ENCODE measurements around the gene REX1BD. TPM values are rescaled to one million over a fixed set of nuclear protein-coding genes. Genes with fewer than 3 reads are reported as not detected.

REX1BD gene
- total and polyA plus RNA-seq, 2 of the 13 experiments (the other 11 are each of a cell fraction or from before 2014, with no cell fraction given) = 7.5 to 25.4 TPM

DNA sequence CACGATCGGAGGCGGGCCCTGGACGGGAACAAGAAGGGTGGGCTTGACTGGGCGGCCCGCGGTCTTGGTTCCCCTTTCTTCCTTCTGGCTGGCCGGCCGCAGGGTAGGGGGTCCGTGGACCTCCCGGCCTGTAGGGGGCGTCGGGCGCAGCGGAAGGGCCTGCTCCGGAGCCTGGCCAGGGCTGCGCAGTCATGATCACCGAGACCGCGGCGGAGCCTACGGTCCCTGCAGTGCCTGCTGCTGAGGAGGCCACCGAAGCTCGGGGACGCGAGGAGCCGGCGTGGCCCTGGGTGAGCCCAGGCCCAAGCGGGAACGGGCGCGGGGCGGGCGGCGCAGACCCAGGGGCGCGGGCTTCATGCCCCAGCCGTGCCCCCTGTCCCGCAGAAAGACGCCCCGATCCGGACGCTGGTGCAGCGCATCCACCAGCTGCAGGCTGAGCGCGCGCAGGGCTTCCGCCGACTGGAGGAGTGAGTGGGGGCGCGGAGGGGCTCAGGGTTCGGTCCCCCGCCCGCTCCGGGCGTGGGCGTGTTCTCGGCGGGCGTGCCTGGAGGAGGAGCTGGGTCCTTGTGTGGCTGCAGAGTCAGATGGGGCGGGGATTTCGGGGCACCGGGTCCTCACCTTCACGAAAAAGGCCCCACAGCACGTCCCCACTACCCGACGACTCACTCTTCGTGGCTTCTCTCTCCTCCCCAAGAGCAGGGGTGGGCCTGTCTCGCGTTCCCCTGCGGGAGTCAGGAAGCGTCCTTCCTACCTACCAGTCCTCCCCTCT lies at the start of gene REX1BD (continued):
- TF ChIP-seq, protein P1, sequence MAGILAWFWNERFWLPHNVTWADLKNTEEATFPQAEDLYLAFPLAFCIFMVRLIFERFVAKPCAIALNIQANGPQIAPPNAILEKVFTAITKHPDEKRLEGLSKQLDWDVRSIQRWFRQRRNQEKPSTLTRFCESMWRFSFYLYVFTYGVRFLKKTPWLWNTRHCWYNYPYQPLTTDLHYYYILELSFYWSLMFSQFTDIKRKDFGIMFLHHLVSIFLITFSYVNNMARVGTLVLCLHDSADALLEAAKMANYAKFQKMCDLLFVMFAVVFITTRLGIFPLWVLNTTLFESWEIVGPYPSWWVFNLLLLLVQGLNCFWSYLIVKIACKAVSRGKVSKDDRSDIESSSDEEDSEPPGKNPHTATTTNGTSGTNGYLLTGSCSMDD (CRISPR knock-in tag; IDR thresholded peaks at IDR 0.05) = no peak
- no peak for TF ChIP-seq PHB2 (IDR thresholded peaks at IDR 0.05; ENCODE audit: partially characterized antibody)
- TF ChIP-seq MIER3 (CRISPR knock-in tag; IDR thresholded peaks at IDR 0.05; ENCODE audit: borderline replicate concordance) = peak; percentile 75; the same call in 1 of the 2 replicates
- no peak; the same call in 1 of the 2 replicates for TF ChIP-seq NAIF1 (CRISPR knock-in tag; IDR thresholded peaks at IDR 0.05; ENCODE audit: borderline replicate concordance)
- TF ChIP-seq STAG1 (CRISPR knock-in tag; IDR thresholded peaks at IDR 0.05) = peak; percentile 52
- no peak for TF ChIP-seq ATF1 (CRISPR knock-in tag; IDR thresholded peaks at IDR 0.05)
- TF ChIP-seq MEIS2 (CRISPR knock-in tag; IDR thresholded peaks at IDR 0.05) = 0 out of 2 replicates have a peak, but pooled peaks have one; percentile 33
- peak; percentile 52; the same call in 1 of the 2 replicates for TF ChIP-seq YEATS2 (CRISPR knock-in tag; IDR thresholded peaks at IDR 0.05; ENCODE audit: borderline replicate concordance)
- 0 out of 2 replicates have a peak, but pooled peaks have one; percentile 18 for TF ChIP-seq KDM6A (CRISPR knock-in tag; IDR thresholded peaks at IDR 0.05; ENCODE audit: low read depth)
- peak; percentile 86; the same call in 1 of the 2 replicates for TF ChIP-seq ZNF451 (CRISPR knock-in tag; IDR thresholded peaks at IDR 0.05)
- peak; percentile 31; the same call in 1 of the 2 replicates for TF ChIP-seq ZNF234 (CRISPR knock-in tag; conservative IDR thresholded peaks at IDR 0.05)
- peak; percentile 65 for TF ChIP-seq ELF1 (CRISPR knock-in tag; IDR thresholded peaks at IDR 0.05)
- TF ChIP-seq ZNF773 (CRISPR knock-in tag; IDR thresholded peaks at IDR 0.05; ENCODE audit: borderline replicate concordance) = 0 out of 2 replicates have a peak, but pooled peaks have one; percentile 46
- TF ChIP-seq, protein P2, sequence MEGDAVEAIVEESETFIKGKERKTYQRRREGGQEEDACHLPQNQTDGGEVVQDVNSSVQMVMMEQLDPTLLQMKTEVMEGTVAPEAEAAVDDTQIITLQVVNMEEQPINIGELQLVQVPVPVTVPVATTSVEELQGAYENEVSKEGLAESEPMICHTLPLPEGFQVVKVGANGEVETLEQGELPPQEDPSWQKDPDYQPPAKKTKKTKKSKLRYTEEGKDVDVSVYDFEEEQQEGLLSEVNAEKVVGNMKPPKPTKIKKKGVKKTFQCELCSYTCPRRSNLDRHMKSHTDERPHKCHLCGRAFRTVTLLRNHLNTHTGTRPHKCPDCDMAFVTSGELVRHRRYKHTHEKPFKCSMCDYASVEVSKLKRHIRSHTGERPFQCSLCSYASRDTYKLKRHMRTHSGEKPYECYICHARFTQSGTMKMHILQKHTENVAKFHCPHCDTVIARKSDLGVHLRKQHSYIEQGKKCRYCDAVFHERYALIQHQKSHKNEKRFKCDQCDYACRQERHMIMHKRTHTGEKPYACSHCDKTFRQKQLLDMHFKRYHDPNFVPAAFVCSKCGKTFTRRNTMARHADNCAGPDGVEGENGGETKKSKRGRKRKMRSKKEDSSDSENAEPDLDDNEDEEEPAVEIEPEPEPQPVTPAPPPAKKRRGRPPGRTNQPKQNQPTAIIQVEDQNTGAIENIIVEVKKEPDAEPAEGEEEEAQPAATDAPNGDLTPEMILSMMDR (CRISPR knock-in tag; IDR thresholded peaks at IDR 0.05) = peak; percentile 97
- no peak; the same call in none of the 2 replicates for TF ChIP-seq ZNF557 (CRISPR knock-in tag; IDR thresholded peaks at IDR 0.05)
- TF ChIP-seq ZNF713 (CRISPR knock-in tag; IDR thresholded peaks at IDR 0.05) = peak; percentile 89; the same call in 1 of the 2 replicates
- TF ChIP-seq, protein P3, sequence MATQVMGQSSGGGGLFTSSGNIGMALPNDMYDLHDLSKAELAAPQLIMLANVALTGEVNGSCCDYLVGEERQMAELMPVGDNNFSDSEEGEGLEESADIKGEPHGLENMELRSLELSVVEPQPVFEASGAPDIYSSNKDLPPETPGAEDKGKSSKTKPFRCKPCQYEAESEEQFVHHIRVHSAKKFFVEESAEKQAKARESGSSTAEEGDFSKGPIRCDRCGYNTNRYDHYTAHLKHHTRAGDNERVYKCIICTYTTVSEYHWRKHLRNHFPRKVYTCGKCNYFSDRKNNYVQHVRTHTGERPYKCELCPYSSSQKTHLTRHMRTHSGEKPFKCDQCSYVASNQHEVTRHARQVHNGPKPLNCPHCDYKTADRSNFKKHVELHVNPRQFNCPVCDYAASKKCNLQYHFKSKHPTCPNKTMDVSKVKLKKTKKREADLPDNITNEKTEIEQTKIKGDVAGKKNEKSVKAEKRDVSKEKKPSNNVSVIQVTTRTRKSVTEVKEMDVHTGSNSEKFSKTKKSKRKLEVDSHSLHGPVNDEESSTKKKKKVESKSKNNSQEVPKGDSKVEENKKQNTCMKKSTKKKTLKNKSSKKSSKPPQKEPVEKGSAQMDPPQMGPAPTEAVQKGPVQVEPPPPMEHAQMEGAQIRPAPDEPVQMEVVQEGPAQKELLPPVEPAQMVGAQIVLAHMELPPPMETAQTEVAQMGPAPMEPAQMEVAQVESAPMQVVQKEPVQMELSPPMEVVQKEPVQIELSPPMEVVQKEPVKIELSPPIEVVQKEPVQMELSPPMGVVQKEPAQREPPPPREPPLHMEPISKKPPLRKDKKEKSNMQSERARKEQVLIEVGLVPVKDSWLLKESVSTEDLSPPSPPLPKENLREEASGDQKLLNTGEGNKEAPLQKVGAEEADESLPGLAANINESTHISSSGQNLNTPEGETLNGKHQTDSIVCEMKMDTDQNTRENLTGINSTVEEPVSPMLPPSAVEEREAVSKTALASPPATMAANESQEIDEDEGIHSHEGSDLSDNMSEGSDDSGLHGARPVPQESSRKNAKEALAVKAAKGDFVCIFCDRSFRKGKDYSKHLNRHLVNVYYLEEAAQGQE (IDR thresholded peaks at IDR 0.05; ENCODE audit: borderline replicate concordance in 1 of 2, low read depth in 1 of 2, low read length in 2 of 2) = 0 out of 4 replicates have a peak, but pooled peaks of 1 of the 2 experiments have one; percentile 38
- peak; percentile 21; the same call in 1 of the 2 replicates for TF ChIP-seq KLF6 (CRISPR knock-in tag; IDR thresholded peaks at IDR 0.05)
- TF ChIP-seq ZNF564 (CRISPR knock-in tag; IDR thresholded peaks at IDR 0.05) = 0 out of 2 replicates have a peak, but pooled peaks have one; percentile 27
- no peak; the same call in 1 of the 2 replicates for TF ChIP-seq NRL (CRISPR knock-in tag; IDR thresholded peaks at IDR 0.05; ENCODE audit: borderline replicate concordance)
- no peak for TF ChIP-seq FOXC1 (CRISPR knock-in tag; IDR thresholded peaks at IDR 0.05; ENCODE audit: borderline replicate concordance)
- no peak for TF ChIP-seq ZBTB20 (CRISPR knock-in tag; IDR thresholded peaks at IDR 0.05; ENCODE audit: borderline replicate concordance, low read depth)
- no peak for TF ChIP-seq ZNF724P (CRISPR knock-in tag; IDR thresholded peaks at IDR 0.05; ENCODE audit: borderline replicate concordance)
- peak; percentile 77; the same call in 1 of the 2 replicates for TF ChIP-seq RFXAP (CRISPR knock-in tag; IDR thresholded peaks at IDR 0.05; ENCODE audit: borderline replicate concordance)
